Nephron progenitor cell (in vitro differentiated cells): ENCODE data around the gene HOXA11.

Experiments used
- DNase-seq: peaks from one replicate; pipeline ENCODE4 v3.0.0; 2021
- H3K27ac Mint-ChIP-seq: 2 replicates; pipeline ENCODE4 v1.8.0; 2021; ENCODE audit warnings: mild to moderate bottlenecking, moderate library complexity, mixed read lengths
- H3K27me3 Mint-ChIP-seq: 2 replicates; pipeline ENCODE4 v1.8.0; 2021; ENCODE audit warnings: mild to moderate bottlenecking, low read depth, mixed read lengths; ENCODE audit not compliant: poor library complexity
- H3K36me3 Mint-ChIP-seq: 2 replicates; pipeline ENCODE4 v1.8.0; 2021; ENCODE audit warnings: low read depth, mixed read lengths
- H3K4me1 Mint-ChIP-seq: 2 replicates; pipeline ENCODE4 v1.8.0; 2021; ENCODE audit warnings: mixed read lengths
- H3K4me3 Mint-ChIP-seq: 2 replicates; pipeline ENCODE4 v1.8.0; 2021; ENCODE audit warnings: mild to moderate bottlenecking, moderate library complexity, mixed read lengths
- H3K9me3 Mint-ChIP-seq: 2 replicates; pipeline ENCODE4 v1.8.0; 2021; ENCODE audit warnings: mild to moderate bottlenecking, moderate library complexity, mixed read lengths
- TF ChIP-seq, protein P1 (sequence below): fragments of 200-600 bp; sonication (generic); IDR thresholded peaks from 2 replicates; pipeline ENCODE4 v1.5.0; 2021; ENCODE audit warnings: antibody characterized with exemption

The HOXA11 gene

DNA sequence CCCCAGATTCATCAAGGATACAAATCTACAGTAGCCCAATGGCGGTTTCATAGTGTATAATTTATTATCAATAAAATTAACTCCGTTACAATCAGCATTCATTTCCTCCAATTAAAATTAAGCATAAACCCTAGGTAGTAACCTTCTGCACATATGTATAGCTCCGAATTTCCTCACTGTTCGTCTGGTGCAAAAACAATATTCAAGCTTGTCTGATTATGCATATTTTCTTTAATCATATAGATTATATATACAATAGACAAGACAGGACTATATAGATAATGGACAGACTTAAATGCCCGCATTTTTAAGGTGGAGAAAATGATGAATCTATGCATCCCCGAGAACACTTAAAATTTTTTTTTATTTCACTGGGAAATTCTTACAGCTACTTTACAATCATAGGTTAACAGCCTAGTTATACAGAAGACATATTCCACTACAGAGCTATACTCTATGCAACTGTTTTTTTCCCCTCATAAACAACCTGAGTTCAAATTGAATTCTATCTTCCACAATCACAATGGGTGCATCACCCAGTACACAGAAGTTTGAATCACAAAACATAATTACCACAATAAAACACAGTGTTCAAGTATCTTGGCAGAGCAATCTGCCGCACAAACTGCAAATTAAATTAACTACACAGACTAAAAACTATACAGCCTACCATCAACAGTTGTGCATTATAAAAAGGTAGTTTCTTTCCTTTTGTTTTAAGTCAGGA, 22.3 kb downstream of the HOXA11 start:
- H3K4me1 Mint-ChIP-seq, result peaks cover 36% of the 10 kb centered on the region
- DNase-seq, result no peak
- peak overlapping the region; percentile 99 for H3K27ac Mint-ChIP-seq
- TF ChIP-seq, protein P1, sequence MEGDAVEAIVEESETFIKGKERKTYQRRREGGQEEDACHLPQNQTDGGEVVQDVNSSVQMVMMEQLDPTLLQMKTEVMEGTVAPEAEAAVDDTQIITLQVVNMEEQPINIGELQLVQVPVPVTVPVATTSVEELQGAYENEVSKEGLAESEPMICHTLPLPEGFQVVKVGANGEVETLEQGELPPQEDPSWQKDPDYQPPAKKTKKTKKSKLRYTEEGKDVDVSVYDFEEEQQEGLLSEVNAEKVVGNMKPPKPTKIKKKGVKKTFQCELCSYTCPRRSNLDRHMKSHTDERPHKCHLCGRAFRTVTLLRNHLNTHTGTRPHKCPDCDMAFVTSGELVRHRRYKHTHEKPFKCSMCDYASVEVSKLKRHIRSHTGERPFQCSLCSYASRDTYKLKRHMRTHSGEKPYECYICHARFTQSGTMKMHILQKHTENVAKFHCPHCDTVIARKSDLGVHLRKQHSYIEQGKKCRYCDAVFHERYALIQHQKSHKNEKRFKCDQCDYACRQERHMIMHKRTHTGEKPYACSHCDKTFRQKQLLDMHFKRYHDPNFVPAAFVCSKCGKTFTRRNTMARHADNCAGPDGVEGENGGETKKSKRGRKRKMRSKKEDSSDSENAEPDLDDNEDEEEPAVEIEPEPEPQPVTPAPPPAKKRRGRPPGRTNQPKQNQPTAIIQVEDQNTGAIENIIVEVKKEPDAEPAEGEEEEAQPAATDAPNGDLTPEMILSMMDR, result no peak
- H3K4me3 Mint-ChIP-seq, result peak overlapping the region; percentile 97
- H3K36me3 Mint-ChIP-seq, result peaks cover 46% of the 10 kb centered on the region
- no peaks in the 10 kb centered on the region for H3K9me3 Mint-ChIP-seq
- H3K27me3 Mint-ChIP-seq, result peaks cover 5% of the 10 kb centered on the region

DNA sequence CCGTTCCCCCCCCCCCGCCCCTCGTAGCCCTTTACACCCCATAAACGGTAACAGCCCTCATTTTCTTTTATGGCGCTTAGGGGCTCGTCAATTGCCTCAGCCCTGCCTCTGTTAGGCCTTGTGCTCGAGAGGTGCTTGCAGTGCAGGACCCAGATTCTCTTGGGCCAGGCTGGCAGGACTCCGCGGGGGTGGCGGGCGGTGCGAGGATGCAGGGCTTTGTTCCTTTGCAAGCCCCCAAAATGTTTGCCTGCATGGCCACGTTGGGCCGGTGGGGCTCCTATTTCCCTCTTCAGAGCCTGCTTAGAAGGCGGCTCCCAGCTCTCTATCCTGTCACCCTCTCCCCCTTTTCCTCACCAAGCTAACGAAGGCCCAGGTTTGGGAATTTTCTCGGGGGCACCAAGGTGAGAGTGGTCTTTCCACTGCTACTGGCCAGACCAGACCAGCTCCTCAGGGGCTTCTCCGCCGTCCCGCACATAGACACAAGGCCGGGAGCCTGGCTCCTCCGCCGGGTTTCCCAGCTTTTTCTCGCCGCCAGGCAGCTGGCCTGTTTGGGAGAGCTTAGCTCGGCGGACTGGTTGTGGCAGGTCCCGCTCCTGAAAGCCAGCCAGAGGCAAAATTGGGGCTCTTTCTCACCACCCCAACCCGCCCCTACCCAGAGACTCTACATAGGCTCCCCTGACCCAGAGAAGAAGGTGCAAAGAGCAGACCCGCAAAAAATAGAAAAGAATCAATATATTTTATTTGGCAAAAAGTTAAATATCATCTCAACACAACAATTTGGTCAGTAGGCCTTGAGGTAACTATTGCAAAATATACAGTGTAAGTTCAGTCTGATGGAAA, 23.1 kb downstream of the HOXA11 start:
- peaks cover 31% of the 10 kb centered on the region for H3K4me1 Mint-ChIP-seq
- peaks cover 39% of the 10 kb centered on the region for H3K36me3 Mint-ChIP-seq
- peak overlapping the region; percentile 99 for H3K27ac Mint-ChIP-seq
- H3K4me3 Mint-ChIP-seq, result peak overlapping the region; percentile 97
- peak; percentile 57 for DNase-seq
- no peaks in the 10 kb centered on the region for H3K9me3 Mint-ChIP-seq
- TF ChIP-seq, protein P1, result no peak
- H3K27me3 Mint-ChIP-seq, result peaks cover 5% of the 10 kb centered on the region

DNA sequence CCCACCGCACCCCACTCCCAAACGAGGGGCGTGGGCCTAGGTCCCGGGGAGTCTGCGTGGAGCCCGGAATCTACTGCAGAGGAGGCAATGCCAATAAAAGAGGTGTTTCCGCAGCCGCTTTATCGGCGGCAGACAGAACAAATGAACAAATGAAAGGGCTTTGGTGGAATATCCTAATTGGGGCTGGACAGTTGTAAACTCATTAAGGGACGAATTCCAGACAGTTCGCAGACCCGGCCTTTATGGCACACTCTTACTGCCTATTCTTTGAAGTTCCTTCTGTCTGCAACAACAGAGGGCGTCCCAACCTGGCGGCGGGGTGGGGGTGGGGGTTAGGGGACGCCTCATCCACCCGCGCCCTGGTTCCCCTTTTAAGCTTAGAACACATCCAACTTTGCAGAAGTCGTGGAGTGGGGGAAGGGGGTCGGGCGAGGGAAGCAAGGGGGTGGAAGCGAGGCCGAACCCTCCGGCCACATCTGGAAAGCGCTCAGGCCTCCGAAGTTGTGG, 23.8 kb downstream of the HOXA11 start:
- DNase-seq, result peak; percentile 61
- Mint-ChIP-seq H3K27me3 (peaks cover 5% of the 10 kb centered on the region), H3K9me3 (no peaks in the 10 kb centered on the region), H3K27ac (peak overlapping the region; percentile 96), H3K4me1 (peaks cover 30% of the 10 kb centered on the region), H3K4me3 (peak overlapping the region; percentile 97), H3K36me3 (peaks cover 37% of the 10 kb centered on the region)
- TF ChIP-seq, protein P1, result no peak

DNA sequence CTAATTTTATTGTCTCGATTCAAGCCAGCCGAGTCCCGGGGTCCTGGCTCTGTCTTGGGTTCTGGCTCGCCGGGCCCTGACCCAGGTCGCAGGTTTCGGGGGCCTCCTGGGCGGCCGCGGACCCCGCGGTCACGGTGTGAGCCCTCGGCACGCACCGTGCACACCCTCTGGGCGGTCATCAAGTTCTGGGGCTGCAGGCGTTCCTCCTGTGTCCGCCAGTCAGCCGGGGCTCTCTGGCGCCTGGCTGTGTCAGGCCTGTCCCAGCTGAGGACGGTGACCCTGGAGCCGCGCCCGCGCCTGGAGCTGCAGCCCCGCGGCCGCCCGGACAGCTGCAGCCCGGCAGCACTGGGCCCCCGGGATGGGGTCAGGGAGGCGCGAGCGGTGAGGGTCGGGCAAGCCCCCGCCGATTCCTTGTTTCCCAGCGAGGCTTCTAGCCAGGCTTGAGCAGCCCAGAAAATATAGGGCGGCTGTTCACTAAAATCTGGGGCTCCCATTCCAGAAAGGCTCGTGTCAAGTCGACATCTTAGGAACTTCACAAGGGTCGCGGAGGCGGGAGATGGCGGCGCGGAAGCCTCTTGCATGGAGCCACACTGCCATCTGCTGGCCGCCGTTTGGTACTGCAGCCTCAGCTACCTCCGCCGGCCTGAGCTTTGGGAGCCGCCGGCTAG, 24.4 kb downstream of the HOXA11 start:
- peak overlapping the region; percentile 97 for H3K4me3 Mint-ChIP-seq
- peak overlapping the region; percentile 99 for H3K27ac Mint-ChIP-seq
- H3K9me3 Mint-ChIP-seq, result no peaks in the 10 kb centered on the region
- TF ChIP-seq, protein P1, result peak; percentile 100
- H3K27me3 Mint-ChIP-seq, result peaks cover 5% of the 10 kb centered on the region
- peaks cover 28% of the 10 kb centered on the region for H3K4me1 Mint-ChIP-seq
- peaks cover 34% of the 10 kb centered on the region for H3K36me3 Mint-ChIP-seq
- peak; percentile 98 for DNase-seq

DNA sequence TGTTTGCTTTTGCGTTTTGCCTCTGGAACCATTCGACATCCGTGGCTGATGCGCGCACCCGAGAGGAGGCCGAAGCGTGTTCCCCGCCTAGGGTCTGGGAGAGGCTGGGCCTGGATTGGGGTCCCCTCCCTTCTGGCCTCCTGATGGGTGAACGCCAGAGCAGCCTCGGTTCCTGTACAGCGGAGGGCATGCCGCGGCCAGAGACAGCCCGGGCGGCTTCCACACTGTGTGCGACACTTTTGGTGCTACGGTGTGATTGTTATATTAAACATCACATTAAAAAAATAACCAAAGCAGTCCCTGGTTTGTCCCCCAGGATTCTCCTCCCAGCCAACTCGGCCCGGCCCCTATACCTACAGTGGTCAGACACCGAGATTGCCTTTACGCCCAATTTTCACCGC, 24.9 kb downstream of the HOXA11 start:
- Mint-ChIP-seq H3K36me3 (peaks cover 31% of the 10 kb centered on the region), H3K4me3 (peak overlapping the region; percentile 97), H3K4me1 (peaks cover 25% of the 10 kb centered on the region), H3K27ac (peak overlapping the region; percentile 99), H3K9me3 (no peaks in the 10 kb centered on the region), H3K27me3 (peaks cover 5% of the 10 kb centered on the region)
- DNase-seq, result peak; percentile 34
- TF ChIP-seq, protein P1, result no peak
